Stimulated activated CD8-positive, alpha-beta memory T cell treated with anti-CD3 and anti-CD28 coated beads, Interleukin-4, amount 100 ng/mL, for 1 hour (primary cell): Measurements from ENCODE around the gene TFAP2A.

Experiments used
- DNase-seq, 2 donors: peaks; one replicate each; pipeline ENCODE4 v3.0.0-alpha.2; 2020; ENCODE audit warnings: low read depth in 2 of 2, low spot score in 1 of 2

Gene TFAP2A

GRCh38 chr6:10384091-10384609, 30.7 kb downstream of the TFAP2A start:
- no peak for DNase-seq

GRCh38 chr6:10383331-10384090, 31.4 kb downstream of the TFAP2A start:
- no peak for DNase-seq

GRCh38 chr6:10382728-10383330, 32.0 kb downstream of the TFAP2A start:
- no peak for DNase-seq

- DNase-seq, result no peak
Observed at GRCh38 chr6:10382322-10382721, 32.6 kb downstream of the TFAP2A start.

- DNase-seq, result no peak
Observed at GRCh38 chr6:10381830-10382208, 33.1 kb downstream of the TFAP2A start.

GRCh38 chr6:10381133-10381829, 33.6 kb downstream of the TFAP2A start:
- no peak for DNase-seq

GRCh38 chr6:10375391-10375969, 39.4 kb downstream of the TFAP2A start:
- DNase-seq, result no peak

- no peak for DNase-seq
Observed at GRCh38 chr6:10373642-10374359, 41.1 kb downstream of the TFAP2A start.

- DNase-seq, result no peak
Observed at GRCh38 chr6:10369896-10370295, 45.0 kb downstream of the TFAP2A start.

- no peak for DNase-seq
Observed at GRCh38 chr6:10368861-10369260, 46.0 kb downstream of the TFAP2A start.

- DNase-seq, result no peak
Observed at GRCh38 chr6:10363911-10364310, 51.0 kb downstream of the TFAP2A start.

- no peak for DNase-seq
Observed at GRCh38 chr6:10362300-10362699, 52.6 kb downstream of the TFAP2A start.

- no peak for DNase-seq
Observed at GRCh38 chr6:10361428-10361827, 53.4 kb downstream of the TFAP2A start.

- DNase-seq, result no peak
Observed at GRCh38 chr6:10359581-10359980, 55.3 kb downstream of the TFAP2A start.

- DNase-seq, result no peak
Observed at GRCh38 chr6:10355115-10355702, 59.7 kb downstream of the TFAP2A start.

- no peak for DNase-seq
Observed at GRCh38 chr6:10351791-10352190, 63.1 kb downstream of the TFAP2A start.

- no peak for DNase-seq
Observed at GRCh38 chr6:10350720-10351119, 64.2 kb downstream of the TFAP2A start.

GRCh38 chr6:10347561-10348327, 67.1 kb downstream of the TFAP2A start:
- DNase-seq, result no peak
